IPS DF 6.9 (cell line): ENCODE measurements around the gene KIF3A.

Source experiments
- DNase-seq: peaks from one replicate; pipeline ENCODE4 v3.0.0-alpha.2; 2013; ENCODE audit warnings: low read depth, low spot score
- H3K27ac ChIP-seq: one replicate; pipeline ENCODE4 v1.5.1; 2013; ENCODE audit warnings: low read length, control low read depth
- H3K27me3 ChIP-seq: 2 replicates; pipeline ENCODE4 v1.6.1; 2013; ENCODE audit warnings: mild to moderate bottlenecking, low read length; ENCODE audit not compliant: control insufficient read depth, insufficient read depth
- H3K36me3 ChIP-seq: 2 replicates; pipeline ENCODE4 v1.6.1; 2013; ENCODE audit warnings: low read length; ENCODE audit not compliant: control insufficient read depth, insufficient read depth
- H3K4me1 ChIP-seq: 2 replicates; pipeline ENCODE4 v1.6.1; 2013; ENCODE audit warnings: low read length; ENCODE audit not compliant: control insufficient read depth, insufficient read depth
- H3K4me3 ChIP-seq: 2 replicates; pipeline ENCODE4 v1.5.1; 2013; ENCODE audit warnings: mild to moderate bottlenecking, low read length
- H3K9me3 ChIP-seq: 2 replicates; pipeline ENCODE4 v1.6.1; 2013; ENCODE audit warnings: low read length, inconsistent platforms; ENCODE audit not compliant: control insufficient read depth, insufficient read depth
- WGBS: extraction: QIAGEN DNeasy Blood & Tissue Kit; methylation state at CpG from one replicate; pipeline ENCODE4 v1.1.7; 2013; ENCODE audit warnings: mixed read lengths, missing lambda C conversion rate; ENCODE audit not compliant: insufficient read length, insufficient coverage; 5-methylcytosine and 5-hydroxymethylcytosine counted together

KIF3A gene

DNA sequence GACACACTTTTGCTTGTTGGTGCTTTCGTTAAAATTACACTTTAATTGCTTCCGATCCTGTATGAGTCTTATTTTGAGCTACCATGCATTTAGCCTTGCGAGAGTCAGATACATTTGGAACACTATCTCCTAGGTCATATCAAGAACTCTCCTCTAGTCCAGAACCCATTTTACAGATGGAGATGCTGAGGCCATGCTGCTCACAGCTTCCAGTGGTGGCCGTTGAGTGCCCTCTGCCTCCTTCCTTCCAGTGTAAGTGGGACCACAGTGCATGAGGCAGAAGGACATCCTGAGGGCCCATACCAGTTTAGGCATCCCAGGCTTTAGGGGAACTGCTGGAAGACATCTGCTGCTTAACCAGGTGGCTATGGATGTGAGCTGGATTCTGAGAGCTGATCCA is 16.8 kb upstream of the KIF3A start:
- no peak overlapping the region for H3K4me3 ChIP-seq
- H3K4me1 ChIP-seq = no peaks in the 10 kb centered on the region
- H3K27me3 ChIP-seq = peaks cover 4% of the 10 kb centered on the region; the same call in 1 of the 2 replicates
- H3K9me3 ChIP-seq = no peaks in the 10 kb centered on the region
- no CpG with 5 or more reads among the region's 4 CpGs for WGBS
- H3K27ac ChIP-seq = no peak overlapping the region
- DNase-seq = no peak
- H3K36me3 ChIP-seq = no peaks in the 10 kb centered on the region

GRCh38 chr5:132753135-132753987 is 16.0 kb upstream of the KIF3A start:
- Histone ChIP-seq H3K27ac (no peak overlapping the region), H3K27me3 (peaks cover 10% of the 10 kb centered on the region), H3K9me3 (no peaks in the 10 kb centered on the region), H3K4me1 (no peaks in the 10 kb centered on the region), H3K36me3 (no peaks in the 10 kb centered on the region), H3K4me3 (no peak overlapping the region)
- WGBS = no CpG with 5 or more reads among the region's 2 CpGs
- DNase-seq = no peak

- Histone ChIP-seq H3K27ac (no peak overlapping the region), H3K9me3 (no peaks in the 10 kb centered on the region), H3K36me3 (no peaks in the 10 kb centered on the region), H3K4me3 (no peak overlapping the region), H3K27me3 (peaks cover 15% of the 10 kb centered on the region), H3K4me1 (0 out of 2 replicates have a peak, but pooled peaks cover 1% of the 10 kb centered on the region)
- DNase-seq = no peak
- WGBS = no CpG with 5 or more reads among the region's 1 CpG
These were observed 15.3 kb upstream of the KIF3A start for GRCh38 chr5:132752581-132753125.

GRCh38 chr5:132751971-132752580 is 14.7 kb upstream of the KIF3A start:
- Histone ChIP-seq H3K27ac (no peak overlapping the region), H3K4me3 (no peak overlapping the region), H3K36me3 (no peaks in the 10 kb centered on the region), H3K4me1 (0 out of 2 replicates have a peak, but pooled peaks cover 1% of the 10 kb centered on the region), H3K27me3 (peaks cover 15% of the 10 kb centered on the region), H3K9me3 (no peaks in the 10 kb centered on the region)
- DNase-seq = no peak
- WGBS = no CpG with 5 or more reads among the region's 5 CpGs

DNA sequence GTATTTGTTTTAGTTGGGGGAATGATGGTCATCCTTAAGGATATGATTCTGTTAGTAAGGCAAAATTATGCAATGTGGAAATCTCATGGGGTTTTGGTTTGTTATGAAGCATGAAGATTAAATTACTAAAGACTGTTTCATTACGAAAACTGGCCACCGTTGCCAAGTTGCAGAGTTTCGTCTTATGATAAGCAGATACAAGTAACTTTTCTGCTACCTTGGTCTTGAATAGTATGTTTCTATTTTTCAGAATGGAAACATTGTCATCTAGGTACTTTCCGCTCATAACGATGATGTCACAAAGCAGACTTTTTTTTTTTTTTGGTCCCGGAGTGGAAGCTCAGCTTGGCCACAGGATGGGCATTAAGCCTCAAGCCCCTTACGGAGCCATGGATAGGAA is 14.1 kb upstream of the KIF3A start:
- Histone ChIP-seq H3K27ac (no peak overlapping the region), H3K4me1 (0 out of 2 replicates have a peak, but pooled peaks cover 1% of the 10 kb centered on the region), H3K27me3 (peaks cover 15% of the 10 kb centered on the region), H3K9me3 (no peaks in the 10 kb centered on the region), H3K36me3 (no peaks in the 10 kb centered on the region), H3K4me3 (no peak overlapping the region)
- DNase-seq = no peak
- no CpG with 5 or more reads among the region's 7 CpGs for WGBS

DNA sequence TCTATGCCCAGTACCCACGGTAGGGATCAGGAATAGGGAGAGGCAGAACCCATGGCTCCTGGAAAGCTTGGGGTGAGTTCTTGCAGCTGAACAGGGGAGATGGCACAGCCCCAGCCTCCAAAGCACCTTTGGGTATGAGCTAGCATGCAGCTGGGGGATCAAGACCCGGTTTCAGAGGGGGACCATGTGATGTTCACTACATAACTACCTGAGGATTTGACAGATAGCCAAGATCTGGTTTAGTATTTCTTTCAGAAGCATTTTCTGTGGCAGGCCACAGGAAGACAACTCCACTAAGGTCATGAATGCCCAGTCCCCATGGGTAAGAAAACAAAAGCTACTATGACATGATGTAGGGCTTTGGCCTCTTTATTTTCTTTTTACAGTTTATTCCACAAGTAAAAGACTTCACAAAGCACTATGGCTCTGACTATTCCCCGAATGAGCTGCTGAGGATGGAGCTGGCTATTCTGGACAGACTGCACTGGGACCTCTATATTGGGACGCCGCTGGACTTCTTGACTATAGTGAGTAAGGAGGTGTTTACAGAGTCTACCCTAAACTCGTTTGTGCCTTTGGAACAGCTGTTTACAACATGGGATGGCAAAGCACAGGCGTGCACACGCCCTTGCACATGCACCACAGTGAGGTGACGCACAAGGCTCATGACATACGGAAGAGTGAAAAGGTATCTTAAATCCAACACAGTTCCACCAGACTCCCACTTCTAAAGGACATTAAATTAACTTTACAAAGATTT is 13.3 kb upstream of the KIF3A start:
- DNase-seq = no peak
- Histone ChIP-seq H3K4me3 (no peak overlapping the region), H3K27ac (no peak overlapping the region), H3K36me3 (no peaks in the 10 kb centered on the region), H3K9me3 (no peaks in the 10 kb centered on the region), H3K4me1 (0 out of 2 replicates have a peak, but pooled peaks cover 1% of the 10 kb centered on the region), H3K27me3 (peaks cover 15% of the 10 kb centered on the region)
- no CpG with 5 or more reads among the region's 10 CpGs for WGBS

DNA sequence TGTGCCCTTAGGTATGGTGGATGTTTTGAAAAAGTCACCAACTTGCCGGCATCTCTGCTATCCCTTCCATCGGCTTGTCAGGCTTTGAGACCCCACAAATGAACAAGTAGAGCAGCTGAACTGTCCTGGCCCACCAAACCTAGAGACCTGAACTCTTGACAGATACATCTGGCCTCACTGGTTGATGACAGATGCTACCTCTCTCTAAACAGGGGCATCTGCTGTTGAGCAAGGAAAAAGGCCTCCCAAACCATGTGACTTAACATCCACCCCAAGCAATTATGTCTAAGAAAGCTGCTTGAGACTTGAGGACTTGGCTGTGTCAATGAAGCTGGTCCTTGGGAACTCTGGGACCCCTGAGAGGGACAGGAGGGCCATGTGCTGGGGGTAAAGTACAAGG is 12.2 kb upstream of the KIF3A start:
- no peak for DNase-seq
- no CpG with 5 or more reads among the region's 2 CpGs for WGBS
- Histone ChIP-seq H3K27me3 (peaks cover 15% of the 10 kb centered on the region), H3K4me1 (0 out of 2 replicates have a peak, but pooled peaks cover 1% of the 10 kb centered on the region), H3K36me3 (no peaks in the 10 kb centered on the region), H3K4me3 (no peak overlapping the region), H3K9me3 (no peaks in the 10 kb centered on the region), H3K27ac (no peak overlapping the region)

GRCh38 chr5:132748522-132749000 is 11.2 kb upstream of the KIF3A start:
- H3K9me3 ChIP-seq = no peaks in the 10 kb centered on the region
- WGBS = no CpG with 5 or more reads among the region's 10 CpGs
- DNase-seq = no peak
- H3K36me3 ChIP-seq = no peaks in the 10 kb centered on the region
- H3K4me3 ChIP-seq = no peak overlapping the region
- H3K27ac ChIP-seq = no peak overlapping the region
- H3K4me1 ChIP-seq = 0 out of 2 replicates have a peak, but pooled peaks cover 1% of the 10 kb centered on the region
- H3K27me3 ChIP-seq = peaks cover 15% of the 10 kb centered on the region

DNA sequence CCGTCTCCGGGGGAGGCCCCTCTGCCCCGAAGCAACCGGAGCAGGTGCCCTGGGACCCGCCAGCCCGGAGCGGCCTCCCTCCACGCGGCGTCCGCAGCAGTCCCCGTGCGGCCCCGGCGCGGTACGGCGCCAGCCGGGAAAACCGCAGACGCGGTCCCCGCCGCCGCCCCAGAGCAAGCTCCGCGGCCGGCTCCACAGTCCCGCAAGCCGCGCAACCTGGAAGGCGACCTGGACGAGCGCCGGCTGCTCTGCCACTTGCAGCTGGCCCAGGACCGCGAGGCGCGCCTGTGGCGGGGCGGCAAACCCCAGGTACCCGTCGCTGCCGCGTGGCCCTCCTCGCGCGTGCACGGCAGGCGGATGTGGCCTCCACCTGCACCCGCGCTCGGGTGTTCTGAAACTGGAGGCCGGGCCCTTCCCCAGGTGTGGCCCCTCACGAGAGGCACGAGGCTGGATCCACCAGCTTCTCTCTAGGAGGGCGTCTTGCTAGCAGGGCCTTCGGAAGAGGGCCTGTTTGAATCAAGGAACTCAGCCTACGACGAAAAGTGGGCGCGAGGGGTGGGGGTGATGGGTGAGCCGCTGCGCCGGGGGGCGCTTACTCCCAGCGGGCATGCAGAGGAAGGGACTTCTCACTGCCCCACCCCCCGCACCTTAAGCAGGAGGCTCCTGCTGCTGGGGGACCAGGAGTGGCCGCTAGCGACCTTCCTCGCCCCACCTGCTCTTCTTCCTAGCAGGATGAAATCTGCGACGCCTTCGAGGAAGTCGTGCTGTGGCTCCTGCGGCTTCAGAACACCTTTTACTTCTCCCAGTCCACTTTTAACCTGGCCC is 10.5 kb upstream of the KIF3A start:
- Histone ChIP-seq H3K4me3 (peak overlapping the region; percentile 52; the same call in 1 of the 2 replicates), H3K9me3 (no peaks in the 10 kb centered on the region), H3K27ac (no peak overlapping the region), H3K27me3 (peaks cover 15% of the 10 kb centered on the region), H3K36me3 (no peaks in the 10 kb centered on the region), H3K4me1 (0 out of 2 replicates have a peak, but pooled peaks cover 1% of the 10 kb centered on the region)
- DNase-seq = no peak
- WGBS = no CpG with 5 or more reads among the region's 76 CpGs
